ENCODE results near the gene MYH7B. TPM values are rescaled to one million over a fixed set of nuclear protein-coding genes. Genes with fewer than 3 reads are reported as not detected.

Gene MYH7B
- total and polyA plus RNA-seq, 2 experiments from 2014 or later: 0.10 to 1.1 TPM

GRCh38 chr20:34986311-34987287 lies 30.9 kb downstream of the MYH7B start:
- H2AFZ ChIP-seq: no peak overlapping the region
- DNase-seq (ENCODE audit: low spot score) (no peak), ATAC-seq (no peak)
- Mint-ChIP-seq H3K36me3 (ENCODE audit: low read depth) (no peaks in the 10 kb centered on the region), H3K4me3 (no peak overlapping the region), H3K9me3 (no peaks in the 10 kb centered on the region; the same call in 2 of the 3 replicates), H3K4me1 (peaks cover 30% of the 10 kb centered on the region), H3K27me3 (ENCODE audit: insufficient read depth, low read depth, poor library complexity) (peaks cover 24% of the 10 kb centered on the region), H3K27ac (no peak overlapping the region)
- H3F3A ChIP-seq (replicated peaks; ENCODE audit: low read depth): 0 out of 2 replicates have a peak, but pooled peaks cover 2% of the 10 kb centered on the region
- no peaks in the 10 kb centered on the region for H3K9me2 ChIP-seq (ENCODE audit: insufficient read depth)
- peaks cover 13% of the 10 kb centered on the region; the same call in 1 of the 2 replicates for H3K27me3 ChIP-seq (ENCODE audit: insufficient read depth)
- H3K4me1 ChIP-seq (ENCODE audit: insufficient read depth): peaks cover 28% of the 10 kb centered on the region
- no peaks in the 10 kb centered on the region; the same call in 1 of the 2 replicates for H4K20me1 ChIP-seq (replicated peaks; ENCODE audit: insufficient read depth)
- no peak overlapping the region for H3K27ac ChIP-seq (ENCODE audit: low read depth)
- no peak overlapping the region for H3K4me3 ChIP-seq
- TF ChIP-seq, protein P1, sequence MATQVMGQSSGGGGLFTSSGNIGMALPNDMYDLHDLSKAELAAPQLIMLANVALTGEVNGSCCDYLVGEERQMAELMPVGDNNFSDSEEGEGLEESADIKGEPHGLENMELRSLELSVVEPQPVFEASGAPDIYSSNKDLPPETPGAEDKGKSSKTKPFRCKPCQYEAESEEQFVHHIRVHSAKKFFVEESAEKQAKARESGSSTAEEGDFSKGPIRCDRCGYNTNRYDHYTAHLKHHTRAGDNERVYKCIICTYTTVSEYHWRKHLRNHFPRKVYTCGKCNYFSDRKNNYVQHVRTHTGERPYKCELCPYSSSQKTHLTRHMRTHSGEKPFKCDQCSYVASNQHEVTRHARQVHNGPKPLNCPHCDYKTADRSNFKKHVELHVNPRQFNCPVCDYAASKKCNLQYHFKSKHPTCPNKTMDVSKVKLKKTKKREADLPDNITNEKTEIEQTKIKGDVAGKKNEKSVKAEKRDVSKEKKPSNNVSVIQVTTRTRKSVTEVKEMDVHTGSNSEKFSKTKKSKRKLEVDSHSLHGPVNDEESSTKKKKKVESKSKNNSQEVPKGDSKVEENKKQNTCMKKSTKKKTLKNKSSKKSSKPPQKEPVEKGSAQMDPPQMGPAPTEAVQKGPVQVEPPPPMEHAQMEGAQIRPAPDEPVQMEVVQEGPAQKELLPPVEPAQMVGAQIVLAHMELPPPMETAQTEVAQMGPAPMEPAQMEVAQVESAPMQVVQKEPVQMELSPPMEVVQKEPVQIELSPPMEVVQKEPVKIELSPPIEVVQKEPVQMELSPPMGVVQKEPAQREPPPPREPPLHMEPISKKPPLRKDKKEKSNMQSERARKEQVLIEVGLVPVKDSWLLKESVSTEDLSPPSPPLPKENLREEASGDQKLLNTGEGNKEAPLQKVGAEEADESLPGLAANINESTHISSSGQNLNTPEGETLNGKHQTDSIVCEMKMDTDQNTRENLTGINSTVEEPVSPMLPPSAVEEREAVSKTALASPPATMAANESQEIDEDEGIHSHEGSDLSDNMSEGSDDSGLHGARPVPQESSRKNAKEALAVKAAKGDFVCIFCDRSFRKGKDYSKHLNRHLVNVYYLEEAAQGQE (IDR thresholded peaks at IDR 0.05; ENCODE audit: unreplicated experiment): no peak
- TF ChIP-seq CTCF (conservative IDR thresholded peaks at IDR 0.05; ENCODE audit: low read depth in 2 of 2) (no peak), EZH2phosphoT487 (IDR thresholded peaks at IDR 0.05; ENCODE audit: unreplicated experiment) (no peak), STAT1 (IDR thresholded peaks at IDR 0.05; ENCODE audit: unreplicated experiment) (no peak)
- no peaks in the 10 kb centered on the region for H3K36me3 ChIP-seq (ENCODE audit: insufficient read depth)
- no peaks in the 10 kb centered on the region for H3K79me2 ChIP-seq (replicated peaks; ENCODE audit: insufficient read depth)
- H3K4me2 ChIP-seq: no peak overlapping the region

GRCh38 chr20:34987288-34988190 lies 31.9 kb downstream of the MYH7B start:
- Histone ChIP-seq H3K27me3 (ENCODE audit: insufficient read depth) (peaks cover 12% of the 10 kb centered on the region; the same call in 1 of the 2 replicates), H4K20me1 (replicated peaks; ENCODE audit: insufficient read depth) (no peaks in the 10 kb centered on the region; the same call in 1 of the 2 replicates), H3K4me1 (ENCODE audit: insufficient read depth) (peaks cover 25% of the 10 kb centered on the region), H2AFZ (no peak overlapping the region), H3K4me3 (no peak overlapping the region), H3K4me2 (no peak overlapping the region), H3K79me2 (replicated peaks; ENCODE audit: insufficient read depth) (no peaks in the 10 kb centered on the region), H3K36me3 (ENCODE audit: insufficient read depth) (no peaks in the 10 kb centered on the region), H3K9me2 (ENCODE audit: insufficient read depth) (no peaks in the 10 kb centered on the region), H3F3A (replicated peaks; ENCODE audit: low read depth) (0 out of 2 replicates have a peak, but pooled peaks cover 2% of the 10 kb centered on the region), H3K27ac (ENCODE audit: low read depth) (no peak overlapping the region)
- no peak overlapping the region for H3K4me3 Mint-ChIP-seq
- H3K27me3 Mint-ChIP-seq (ENCODE audit: insufficient read depth, low read depth, poor library complexity): peaks cover 17% of the 10 kb centered on the region
- H3K27ac Mint-ChIP-seq: no peak overlapping the region
- no peak for DNase-seq (ENCODE audit: low spot score)
- H3K36me3 Mint-ChIP-seq (ENCODE audit: low read depth): no peaks in the 10 kb centered on the region
- ATAC-seq: no peak
- H3K4me1 Mint-ChIP-seq: peaks cover 25% of the 10 kb centered on the region
- no peaks in the 10 kb centered on the region; the same call in 2 of the 3 replicates for H3K9me3 Mint-ChIP-seq
- no peak for TF ChIP-seq ZNF462 (CRISPR knock-in tag; IDR thresholded peaks at IDR 0.05)
- TF ChIP-seq NANOG (IDR thresholded peaks at IDR 0.05; ENCODE audit: borderline replicate concordance): no peak

Measured in GM23338 (cell line).